IMR-90 (cell line): ENCODE measurements around the gene HSPG2. TPM values are rescaled to one million over a fixed set of nuclear protein-coding genes. Genes with fewer than 3 reads are reported as not detected.
A peak's percentile ranks its signal among the peaks of the same experiment; 100 is the strongest.

ENCODE experiments used
- ATAC-seq: fragments of 200-7000 bp; cut with Tn5 transposase; 2 replicates; pipeline ENCODE4 v1.9.1; 2020; ENCODE audit warnings: low read depth, mild to moderate bottlenecking, moderate library complexity
- BruUV-seq: library from RNA; stranded (reverse); fragments of 400-500 nt; replicated peaks from 2 replicates; lab custom pipeline; 2021; lab: Mats Ljungman, UMichigan
- CTCF ChIA-PET: fragments of 300-600 bp; formaldehyde crosslinking; extraction: SDS; loops from one replicate; lab custom pipeline; 2021; ENCODE audit warnings: antibody characterized with exemption; lab: Yijun Ruan, JAX
- POLR2A ChIA-PET: fragments of 300-600 bp; sonication (Branson Sonifier 250); formaldehyde crosslinking; loops from one replicate; lab custom pipeline; 2022; ENCODE audit warnings: antibody characterized with exemption; ENCODE audit not compliant: unreplicated experiment; lab: Charles Lee
- DNase-seq: peaks from one replicate; pipeline ENCODE4 v3.0.0; 2013
- H2AFZ ChIP-seq: replicated peaks from 2 replicates; pipeline ENCODE3; 2013; ENCODE audit warnings: low read length, mild to moderate bottlenecking; ENCODE audit not compliant: poor library complexity
- H2AK5ac ChIP-seq: 2 replicates; pipeline ENCODE4 v1.6.1; 2013; ENCODE audit warnings: low read depth, low read length, inconsistent platforms
- H2AK9ac ChIP-seq: replicated peaks from 2 replicates; pipeline ENCODE3; 2013; ENCODE audit warnings: mild to moderate bottlenecking, low read depth, low read length, moderate library complexity; ENCODE audit not compliant: poor library complexity
- H2BK120ac ChIP-seq: 2 replicates; pipeline ENCODE4 v1.6.1; 2013; ENCODE audit warnings: low read depth, low read length, inconsistent platforms
- H2BK15ac ChIP-seq: 3 replicates; pipeline ENCODE4 v1.6.1; 2013; ENCODE audit warnings: low read depth, low read length, inconsistent platforms
- H2BK20ac ChIP-seq: 2 replicates; pipeline ENCODE4 v1.6.1; 2013; ENCODE audit warnings: low read depth, mild to moderate bottlenecking, inconsistent platforms, low read length, moderate library complexity
- H2BK5ac ChIP-seq: 2 replicates; pipeline ENCODE4 v1.6.1; 2013; ENCODE audit warnings: mild to moderate bottlenecking, low read depth, low read length, inconsistent platforms; ENCODE audit not compliant: poor library complexity, severe bottlenecking
- H3K14ac ChIP-seq: replicated peaks from 2 replicates; pipeline ENCODE4 v1.6.1; 2013; ENCODE audit warnings: low read depth, low read length, inconsistent platforms
- H3K18ac ChIP-seq: 2 replicates; pipeline ENCODE4 v1.6.1; 2013; ENCODE audit warnings: low read depth, low read length, control low read depth
- H3K23ac ChIP-seq: 2 replicates; pipeline ENCODE4 v1.6.1; 2013; ENCODE audit warnings: low read depth, low read length, inconsistent platforms
- H3K27ac ChIP-seq: 2 replicates; pipeline ENCODE4 v1.5.1; 2013; ENCODE audit warnings: mild to moderate bottlenecking, control low read depth, low read length; ENCODE audit not compliant: insufficient read depth
- H3K27me3 ChIP-seq: 2 replicates; pipeline ENCODE4 v1.6.1; 2013; ENCODE audit warnings: low read length; ENCODE audit not compliant: control insufficient read depth, insufficient read depth
- H3K36me3 ChIP-seq: 2 replicates; pipeline ENCODE4 v1.6.1; 2013; ENCODE audit warnings: low read length, mixed read lengths; ENCODE audit not compliant: control insufficient read depth, insufficient read depth
- H3K4ac ChIP-seq: 2 replicates; pipeline ENCODE4 v1.6.1; 2013; ENCODE audit warnings: low read depth, low read length, inconsistent platforms
- H3K4me1 ChIP-seq: 2 replicates; pipeline ENCODE4 v1.6.1; 2013; ENCODE audit warnings: low read length, mixed read lengths; ENCODE audit not compliant: control insufficient read depth, insufficient read depth
- H3K4me2 ChIP-seq: 2 replicates; pipeline ENCODE4 v1.6.1; 2013; ENCODE audit warnings: low read depth, mild to moderate bottlenecking, control low read depth, low read length, moderate library complexity
- H3K4me3 ChIP-seq: 2 replicates; pipeline ENCODE4 v1.5.1; 2013; ENCODE audit warnings: low read depth, mild to moderate bottlenecking, control low read depth, low read length, moderate library complexity; ENCODE audit not compliant: insufficient read depth
- H3K56ac ChIP-seq: 2 replicates; pipeline ENCODE4 v1.6.1; 2013; ENCODE audit warnings: low read length, inconsistent platforms; ENCODE audit not compliant: insufficient read depth; ENCODE audit errors: extremely low read depth
- H3K79me1 ChIP-seq, 2 experiments: 2 replicates each; pipeline ENCODE4 v1.6.1; 2013; ENCODE audit warnings: low read length in 2 of 2, inconsistent platforms in 1 of 2, low read depth in 1 of 2
- H3K9ac ChIP-seq: 2 replicates; pipeline ENCODE4 v1.6.1; 2013; ENCODE audit warnings: low read depth, low read length, control low read depth
- H3K9me1 ChIP-seq: 2 replicates; pipeline ENCODE4 v1.6.1; 2013; ENCODE audit warnings: low read length, inconsistent platforms; ENCODE audit not compliant: insufficient read depth
- H3K9me3 ChIP-seq: 2 replicates; pipeline ENCODE4 v1.6.1; 2013; ENCODE audit warnings: low read length; ENCODE audit not compliant: control insufficient read depth, insufficient read depth
- H4K20me1 ChIP-seq: 2 replicates; pipeline ENCODE4 v1.6.1; 2013; ENCODE audit warnings: low read length, inconsistent platforms; ENCODE audit not compliant: insufficient read depth
- H4K5ac ChIP-seq: 2 replicates; pipeline ENCODE4 v1.6.1; 2013; ENCODE audit warnings: mild to moderate bottlenecking, low read depth, low read length, control low read depth
- H4K8ac ChIP-seq, 2 experiments: 2 replicates each; pipeline ENCODE4 v1.6.1; 2013; ENCODE audit warnings: low read depth in 2 of 2, low read length in 2 of 2, control low read depth in 1 of 2, inconsistent platforms in 1 of 2
- H4K91ac ChIP-seq: 2 replicates; pipeline ENCODE4 v1.6.1; 2013; ENCODE audit warnings: low read depth, low read length, inconsistent platforms; ENCODE audit not compliant: insufficient read depth
- BHLHE40 ChIP-seq: fragments of 150-350 bp; IDR thresholded peaks from 2 replicates; pipeline ENCODE4 v1.6.1; 2016; ENCODE audit warnings: mild to moderate bottlenecking, low read depth, low read length
- MAZ ChIP-seq: IDR thresholded peaks from 2 replicates; pipeline ENCODE4 v1.6.1; 2012; ENCODE audit warnings: low read depth, mild to moderate bottlenecking, low read length, improper control_type of control experiment, moderate library complexity, borderline replicate concordance
- NFE2L2 ChIP-seq: fragments of 150-350 bp; IDR thresholded peaks from 2 replicates; pipeline ENCODE4 v1.6.1; 2016; ENCODE audit warnings: low read depth, mild to moderate bottlenecking, low read length
- POLR2A ChIP-seq: IDR thresholded peaks from 2 replicates; pipeline ENCODE4 v1.6.1; 2012; ENCODE audit warnings: mild to moderate bottlenecking, low read depth, low read length
- RAD21 ChIP-seq: IDR thresholded peaks from 2 replicates; pipeline ENCODE4 v1.6.1; 2012; ENCODE audit warnings: low read length, improper control_type of control experiment
- RCOR1 ChIP-seq: IDR thresholded peaks from 2 replicates; pipeline ENCODE4 v1.6.1; 2012; ENCODE audit warnings: mild to moderate bottlenecking, low read length, improper control_type of control experiment; ENCODE audit not compliant: insufficient replicate concordance
- RFX5 ChIP-seq: IDR thresholded peaks from 2 replicates; pipeline ENCODE4 v1.8.0; 2012; ENCODE audit warnings: low read depth, mild to moderate bottlenecking, low read length, moderate library complexity
- SMC3 ChIP-seq: fragments of 150-350 bp; IDR thresholded peaks from 2 replicates; pipeline ENCODE4 v1.6.1; 2016; ENCODE audit warnings: low read depth, mild to moderate bottlenecking, antibody characterized with exemption, low read length, moderate library complexity
- WGBS, 2 experiments: methylation state at CpG; one replicate each; pipeline versions ENCODE4 v1.1.5 to v1.1.7; 2013; ENCODE audit warnings: missing lambda C conversion rate in 2 of 2; ENCODE audit not compliant: insufficient read length in 1 of 2; ENCODE audit errors: extremely low coverage in 2 of 2; 5-methylcytosine and 5-hydroxymethylcytosine counted together
- dilution Hi-C: fragments of 300-500 bp; cut with HindIII; formaldehyde crosslinking; loops from one replicate; pipeline ENCODE4 v1.14.3; 2018; ENCODE audit warnings: low sequenced_read_pairs; ENCODE audit not compliant: unreplicated experiment
- in situ Hi-C: fragments of 300-500 bp; cut with MboI; formaldehyde crosslinking; loops from 3 replicates; pipeline ENCODE4 v1.14.3; 2019; ENCODE audit warnings: low sequenced_read_pairs, inconsistent platforms, mixed read lengths
- intact Hi-C: fragments of 100-400 bp; cut with micrococcal nuclease; formaldehyde crosslinking; loops from 2 replicates; pipeline ENCODE4 v1.10.0; 2022
- polyA plus RNA-seq, 3 experiments: library from polyadenylated mRNA; depleted of rRNA; stranded (reverse); fragments of >200 nt; gene quantifications; 2 replicates each; pipeline ENCODE4 v1.2.3, GENCODE V29; 2012; ENCODE audit warnings: low replicate concordance in 1 of 3
- total RNA-seq: library from RNA; depleted of rRNA; stranded (reverse); fragments of >200 nt; gene quantifications from 2 replicates; pipeline ENCODE4 v1.2.3, GENCODE V29; 2012

Gene HSPG2
- total and polyA plus RNA-seq, 2 of the 4 experiments (the other 2 are of a cell fraction) = 15.8 to 94.0 TPM

DNA sequence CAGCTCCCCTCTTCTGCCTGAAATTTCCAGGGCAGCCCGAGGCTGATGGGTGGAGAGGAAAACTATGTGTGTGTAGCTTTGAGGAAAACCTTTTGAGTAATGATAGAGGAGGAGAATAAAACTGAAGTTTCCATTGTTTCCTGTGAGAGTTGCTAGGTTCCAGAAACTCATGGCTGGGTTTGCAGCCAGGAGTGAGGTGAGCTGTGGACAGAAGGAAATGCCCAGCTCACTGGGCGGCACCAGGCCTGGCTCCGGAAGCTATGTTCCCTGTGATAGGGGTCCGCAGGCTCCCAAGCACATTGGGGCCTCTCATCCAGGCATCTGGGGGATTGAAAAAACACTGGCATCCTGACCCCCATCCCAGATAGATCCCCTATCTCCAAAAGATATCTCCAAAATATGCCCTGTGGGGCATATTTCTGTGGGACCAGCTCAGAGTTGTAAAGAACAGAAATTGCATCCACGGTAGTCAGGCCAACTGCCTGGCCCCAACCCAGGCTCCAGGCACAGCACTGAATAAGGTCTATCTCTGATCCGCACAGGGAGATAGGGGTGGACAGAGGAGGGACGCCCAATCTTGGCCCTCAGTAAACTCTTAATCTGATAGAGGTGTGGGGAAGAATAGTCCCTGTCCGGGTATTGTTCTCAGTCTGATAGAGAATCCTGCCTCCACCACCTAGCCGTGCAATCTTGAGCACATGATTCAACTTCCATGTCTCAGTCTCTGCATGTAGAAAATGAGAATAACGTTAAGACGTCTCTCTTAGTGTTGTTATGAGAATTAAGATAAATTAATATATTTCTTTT is 1.8 kb upstream of the HSPG2 start (continued):
- TF ChIP-seq RFX5 (no peak), RAD21 (no peak), RCOR1 (no peak)

DNA sequence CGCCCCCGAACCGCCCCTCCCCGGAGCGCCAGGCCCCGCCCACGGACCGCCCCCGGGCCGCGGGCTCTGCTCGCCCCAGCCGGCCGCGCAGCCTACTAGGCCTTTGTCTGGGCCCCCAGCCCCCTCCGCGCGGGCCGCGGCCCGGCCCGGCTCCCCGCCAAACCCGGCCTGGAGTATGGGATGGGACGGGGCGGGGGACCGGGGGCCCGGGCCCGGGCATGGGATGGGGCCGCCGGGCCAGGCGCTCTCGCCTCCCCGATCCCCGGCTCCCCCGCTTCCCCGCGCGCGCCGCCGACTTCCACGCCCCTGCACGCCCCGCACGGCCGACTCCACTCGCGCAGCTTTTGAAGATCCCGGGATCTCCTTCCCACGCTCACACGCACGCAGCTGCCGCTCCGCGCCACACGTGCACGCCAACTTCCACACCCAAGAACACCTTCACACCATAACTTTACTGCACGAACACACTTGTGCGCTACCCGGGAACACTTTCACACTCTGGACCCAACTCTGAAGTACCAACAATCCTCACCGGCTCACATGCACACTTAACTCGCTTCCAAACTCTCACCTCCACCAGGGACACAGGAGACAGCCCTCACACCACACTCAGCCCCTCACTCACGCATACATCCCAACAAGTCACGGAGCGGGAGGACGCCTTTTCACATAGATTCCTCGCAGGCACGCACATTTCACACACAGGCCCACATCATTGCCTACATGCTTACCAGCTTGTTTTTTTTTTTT is 437 bp upstream of the HSPG2 start:
- peaks cover 32% of the 10 kb centered on the region for H3K9me1 ChIP-seq
- peak overlapping the region; percentile 57 for H3K27ac ChIP-seq
- H3K14ac ChIP-seq = peak overlapping the region; percentile 90
- H3K56ac ChIP-seq = peak overlapping the region; percentile 48; the same call in 1 of the 2 replicates
- H3K4ac ChIP-seq = peak overlapping the region; percentile 96
- H3K18ac ChIP-seq = peak overlapping the region; percentile 94
- 10% methylated on average over 24 of the region's 69 CpGs; no CpG with 5 or more reads in 1 of the 2 experiments for WGBS, 2 experiments
- ChIA-PET POLR2A (no interaction called here), CTCF (no interaction called here)
- peaks cover 19 to 38% of the 10 kb centered on the region in 2 experiments for H3K79me1 ChIP-seq
- peak overlapping the region; percentile 57 for H3K9ac ChIP-seq
- peak overlapping the region; percentile 98 for H3K23ac ChIP-seq
- peak overlapping the region; percentile 77 for H2BK5ac ChIP-seq
- H3K36me3 ChIP-seq = no peaks in the 10 kb centered on the region
- H2BK20ac ChIP-seq = peak overlapping the region; percentile 81
- DNase-seq (peak; percentile 78), ATAC-seq (peak; percentile 86)
- TF ChIP-seq SMC3 (no peak), BHLHE40 (peak; percentile 93), POLR2A (0 out of 2 replicates have a peak, but pooled peaks have one; percentile 14), NFE2L2 (no peak), MAZ (peak; percentile 92)
- peak overlapping the region; percentile 98 for H4K8ac ChIP-seq
- no TSS peak for BruUV-seq
- H3K4me1 ChIP-seq = peaks cover 34% of the 10 kb centered on the region
- intact Hi-C loops = loop anchor here (5.0 to 10.0 kb wide), 2 partner anchors 70 to 153 kb away; partner anchors contain the start of gene USP48
- peak overlapping the region; percentile 38 for H2AK9ac ChIP-seq
- H4K91ac ChIP-seq = peak overlapping the region; percentile 90
- H2AFZ ChIP-seq = peak overlapping the region; percentile 97
- no peaks in the 10 kb centered on the region for H3K27me3 ChIP-seq
- no peaks in the 10 kb centered on the region for H3K9me3 ChIP-seq
- no peaks in the 10 kb centered on the region for H4K20me1 ChIP-seq
- H4K5ac ChIP-seq = peak overlapping the region; percentile 94
- peak overlapping the region; percentile 91 for H3K4me2 ChIP-seq
- dilution Hi-C loops = no loop called here
- H2BK15ac ChIP-seq = peak overlapping the region; percentile 85; the same call in 1 of the 3 replicates
- peak overlapping the region; percentile 93 for H2AK5ac ChIP-seq
- peak overlapping the region; percentile 22 for H3K4me3 ChIP-seq
- peak overlapping the region; percentile 95 for H2BK120ac ChIP-seq
- in situ Hi-C loops = no loop called here
